GM10266 (cell line): ENCODE measurements around the gene REXO1.
"Not testable (repeated sequence)": the region's sequence is repeated elsewhere in the genome, so short reads cannot be mapped to it uniquely, and the experiment has no call there.

Source experiments
- DNase-seq: peaks from one replicate; pipeline ENCODE4 v3.0.0; 2012; ENCODE audit errors: extremely low spot score
- TF ChIP-seq, protein P1 (sequence below): IDR thresholded peaks from 2 replicates; pipeline ENCODE4 v1.5.1; 2012; ENCODE audit warnings: mild to moderate bottlenecking, low read depth; ENCODE audit not compliant: control insufficient read depth, insufficient read depth; ENCODE audit errors: missing control alignments

REXO1 gene

GRCh38 chr19:1807695-1808394 is 40.4 kb downstream of the REXO1 start:
- no peak for DNase-seq
- TF ChIP-seq, protein P1, sequence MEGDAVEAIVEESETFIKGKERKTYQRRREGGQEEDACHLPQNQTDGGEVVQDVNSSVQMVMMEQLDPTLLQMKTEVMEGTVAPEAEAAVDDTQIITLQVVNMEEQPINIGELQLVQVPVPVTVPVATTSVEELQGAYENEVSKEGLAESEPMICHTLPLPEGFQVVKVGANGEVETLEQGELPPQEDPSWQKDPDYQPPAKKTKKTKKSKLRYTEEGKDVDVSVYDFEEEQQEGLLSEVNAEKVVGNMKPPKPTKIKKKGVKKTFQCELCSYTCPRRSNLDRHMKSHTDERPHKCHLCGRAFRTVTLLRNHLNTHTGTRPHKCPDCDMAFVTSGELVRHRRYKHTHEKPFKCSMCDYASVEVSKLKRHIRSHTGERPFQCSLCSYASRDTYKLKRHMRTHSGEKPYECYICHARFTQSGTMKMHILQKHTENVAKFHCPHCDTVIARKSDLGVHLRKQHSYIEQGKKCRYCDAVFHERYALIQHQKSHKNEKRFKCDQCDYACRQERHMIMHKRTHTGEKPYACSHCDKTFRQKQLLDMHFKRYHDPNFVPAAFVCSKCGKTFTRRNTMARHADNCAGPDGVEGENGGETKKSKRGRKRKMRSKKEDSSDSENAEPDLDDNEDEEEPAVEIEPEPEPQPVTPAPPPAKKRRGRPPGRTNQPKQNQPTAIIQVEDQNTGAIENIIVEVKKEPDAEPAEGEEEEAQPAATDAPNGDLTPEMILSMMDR: no peak

DNA sequence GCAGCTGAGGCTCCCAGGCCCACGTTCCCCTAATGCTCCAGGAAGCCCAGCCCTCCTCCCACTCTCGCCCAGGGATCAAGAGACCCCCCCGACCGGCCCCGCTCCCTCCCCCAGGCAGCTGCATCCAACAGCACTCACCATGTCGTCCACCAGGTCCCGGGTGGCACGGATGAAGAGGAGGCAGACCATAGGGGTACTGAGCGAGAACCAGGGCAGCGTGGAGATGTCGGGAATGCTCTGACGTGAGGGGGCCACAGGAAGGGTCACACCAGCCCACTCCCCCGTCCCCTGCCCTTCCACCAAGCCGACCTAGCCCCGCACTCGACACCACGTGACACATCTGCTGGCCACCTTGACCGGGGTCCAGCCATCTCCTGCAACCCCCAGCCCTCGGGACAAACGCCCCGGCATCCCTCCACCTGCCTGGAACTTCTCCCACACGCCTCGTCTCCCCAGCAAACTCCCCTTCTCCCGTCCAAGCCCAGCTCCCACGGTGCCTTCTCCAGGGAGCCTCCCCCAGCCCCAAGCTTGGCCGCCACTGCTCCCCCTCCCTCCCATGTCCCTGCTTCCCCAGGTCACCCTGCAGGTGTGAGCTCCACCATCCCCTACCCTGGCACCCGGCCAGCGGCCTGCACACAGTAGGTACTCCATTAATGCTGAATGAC is 41.1 kb downstream of the REXO1 start:
- no peak for DNase-seq
- TF ChIP-seq, protein P1: no peak

DNA sequence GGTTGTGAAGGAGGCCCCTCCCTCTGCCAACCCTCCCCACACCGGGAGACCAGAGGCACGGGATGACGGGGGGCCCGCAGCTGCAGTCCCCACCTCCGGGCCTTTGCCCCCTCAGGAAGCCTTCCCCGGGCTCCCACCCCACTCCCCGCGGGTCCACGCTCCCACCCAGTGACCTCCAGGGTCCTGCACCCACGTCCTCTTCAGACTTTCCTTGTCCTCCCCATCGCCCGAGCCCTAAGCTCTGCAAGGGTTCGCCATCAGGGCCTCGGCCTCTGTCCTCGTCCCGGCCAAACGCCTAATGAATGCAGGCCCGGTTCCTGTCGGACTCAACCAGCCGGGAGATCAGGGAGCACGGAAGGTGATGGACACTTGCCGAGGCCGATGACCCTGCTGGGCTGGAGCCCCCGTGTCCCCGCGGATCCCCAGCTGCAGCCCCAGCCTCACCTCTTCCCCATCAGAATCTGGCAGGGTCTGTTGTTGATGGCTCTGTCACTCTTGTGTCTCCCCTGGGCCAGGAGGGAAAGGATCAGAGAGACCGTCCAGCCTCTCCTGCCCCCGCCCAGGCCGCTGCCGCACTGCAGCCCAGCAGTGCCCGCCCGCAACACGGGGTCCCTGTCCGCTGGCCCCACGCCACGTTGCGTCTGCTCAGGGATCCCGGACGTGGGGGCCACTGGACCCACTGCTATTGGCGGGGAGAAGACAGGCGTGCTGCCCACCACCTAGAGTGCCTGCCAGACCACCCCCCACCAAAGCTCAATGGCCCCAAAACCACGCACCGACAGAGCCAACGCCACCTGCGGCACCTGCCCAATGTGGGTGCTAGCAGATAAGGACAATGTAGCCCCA is 41.9 kb downstream of the REXO1 start:
- TF ChIP-seq, protein P1: no peak

DNA sequence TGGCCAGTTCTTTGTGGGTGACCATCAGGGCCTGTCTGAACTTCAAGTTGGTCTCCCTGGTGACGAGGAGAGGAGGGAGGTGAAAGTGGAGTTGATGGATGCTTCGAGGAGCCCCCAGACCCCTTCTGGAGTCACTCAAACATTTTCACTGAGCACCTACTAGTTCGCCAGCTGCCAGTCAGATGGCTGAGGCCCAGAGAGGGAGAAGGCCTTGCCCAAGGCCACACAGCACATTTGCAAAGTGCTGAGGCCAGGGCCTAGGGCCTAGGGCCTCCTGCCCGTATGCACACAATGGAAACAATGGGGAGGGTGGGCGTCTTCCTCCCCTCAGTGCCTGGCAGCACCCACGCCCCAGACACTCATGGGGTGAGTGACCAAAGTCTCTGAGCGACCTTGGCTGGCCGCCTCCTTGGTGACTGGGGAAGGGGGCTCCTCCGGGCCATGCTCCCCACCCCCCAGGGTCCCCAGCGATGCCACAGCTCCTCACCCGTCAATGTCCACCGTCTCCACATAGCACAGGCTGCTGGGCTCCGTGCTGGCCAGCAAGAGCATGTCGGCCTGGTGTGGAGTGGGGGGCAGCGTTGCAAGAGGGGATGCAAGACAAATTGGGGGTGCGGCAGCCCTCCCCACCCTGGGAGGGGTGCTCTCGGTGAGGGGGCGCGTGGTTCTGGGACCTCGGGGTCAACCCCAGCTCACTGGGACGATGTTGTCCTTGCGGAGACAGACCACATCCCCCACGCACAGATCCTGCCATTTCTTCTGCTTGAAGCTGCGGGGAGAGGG is 42.7 kb downstream of the REXO1 start:
- no peak for DNase-seq
- TF ChIP-seq, protein P1: no peak

More for the DNA sequence above, 41.9 kb downstream of the REXO1 start:
- DNase-seq: no peak

- TF ChIP-seq, protein P1: no peak
- no peak for DNase-seq
These were observed 43.4 kb downstream of the REXO1 start for GRCh38 chr19:1804858-1805257.

GRCh38 chr19:1799695-1800342 is 48.5 kb downstream of the REXO1 start:
- DNase-seq: no peak
- TF ChIP-seq, protein P1: no peak

- not testable (repeated sequence) for DNase-seq
These were observed 51.0 kb downstream of the REXO1 start for GRCh38 chr19:1797313-1797712.
